C4-2B (cell line): ENCODE results near the gene PTPRN2.

Experiments used
- H3K27ac ChIP-seq: fragments of 450-650 bp; 2 replicates; pipeline ENCODE4 v1.5.1; 2017
- ZFX ChIP-seq: fragments of 450-650 bp; IDR thresholded peaks from 2 replicates; pipeline ENCODE4 v1.6.1; 2017
- TF ChIP-seq, protein P1 (sequence below): fragments of 450-650 bp; conservative IDR thresholded peaks from 2 replicates; pipeline ENCODE4 v1.5.1; 2017; ENCODE audit warnings: mild to moderate bottlenecking

Gene PTPRN2

DNA sequence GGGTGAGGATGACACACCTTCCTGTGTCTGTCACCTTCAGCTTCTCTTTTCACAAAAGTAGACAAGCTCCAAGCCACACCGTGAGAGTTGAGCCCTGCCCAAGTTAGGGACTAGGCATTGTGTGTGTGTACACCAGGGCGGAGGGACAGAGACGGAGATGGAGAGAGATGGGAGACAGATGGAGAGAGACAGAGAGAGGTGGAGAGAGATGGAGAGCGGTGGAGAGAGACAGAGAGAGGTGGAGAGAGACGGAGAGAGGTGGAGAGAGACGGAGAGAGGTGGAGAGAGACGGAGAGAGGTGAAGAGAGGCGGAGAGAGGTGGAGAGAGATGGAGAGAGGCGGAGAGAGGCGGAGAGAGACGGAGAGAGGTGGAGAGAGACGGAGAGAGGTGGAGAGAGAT is 1043.8 kb downstream of the PTPRN2 start:
- TF ChIP-seq, protein P1, sequence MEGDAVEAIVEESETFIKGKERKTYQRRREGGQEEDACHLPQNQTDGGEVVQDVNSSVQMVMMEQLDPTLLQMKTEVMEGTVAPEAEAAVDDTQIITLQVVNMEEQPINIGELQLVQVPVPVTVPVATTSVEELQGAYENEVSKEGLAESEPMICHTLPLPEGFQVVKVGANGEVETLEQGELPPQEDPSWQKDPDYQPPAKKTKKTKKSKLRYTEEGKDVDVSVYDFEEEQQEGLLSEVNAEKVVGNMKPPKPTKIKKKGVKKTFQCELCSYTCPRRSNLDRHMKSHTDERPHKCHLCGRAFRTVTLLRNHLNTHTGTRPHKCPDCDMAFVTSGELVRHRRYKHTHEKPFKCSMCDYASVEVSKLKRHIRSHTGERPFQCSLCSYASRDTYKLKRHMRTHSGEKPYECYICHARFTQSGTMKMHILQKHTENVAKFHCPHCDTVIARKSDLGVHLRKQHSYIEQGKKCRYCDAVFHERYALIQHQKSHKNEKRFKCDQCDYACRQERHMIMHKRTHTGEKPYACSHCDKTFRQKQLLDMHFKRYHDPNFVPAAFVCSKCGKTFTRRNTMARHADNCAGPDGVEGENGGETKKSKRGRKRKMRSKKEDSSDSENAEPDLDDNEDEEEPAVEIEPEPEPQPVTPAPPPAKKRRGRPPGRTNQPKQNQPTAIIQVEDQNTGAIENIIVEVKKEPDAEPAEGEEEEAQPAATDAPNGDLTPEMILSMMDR, result no peak
- TF ChIP-seq ZFX, result no peak

DNA sequence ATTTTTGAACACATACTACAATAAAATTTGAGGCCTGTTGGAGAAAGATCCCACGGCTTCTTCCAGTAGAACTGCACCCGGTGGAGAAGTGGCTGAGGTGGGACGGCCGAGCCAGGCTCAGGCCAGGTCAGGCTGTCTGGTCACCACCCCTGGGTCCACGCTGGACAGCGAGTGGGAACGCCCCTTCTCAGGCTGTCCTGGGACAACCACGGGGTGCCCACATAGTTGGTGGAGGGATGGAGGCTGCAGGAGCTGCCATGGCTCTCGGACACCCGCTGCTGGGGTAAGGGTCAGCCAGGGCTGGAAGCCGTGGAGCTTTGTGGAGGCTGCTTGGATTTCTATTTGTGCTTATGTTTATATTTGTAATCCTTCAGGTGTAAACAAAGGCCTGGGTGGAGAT is 1044.3 kb downstream of the PTPRN2 start:
- TF ChIP-seq, protein P1, result no peak
- no peak for TF ChIP-seq ZFX
- no peak overlapping the region for H3K27ac ChIP-seq

More for the DNA sequence above, 1043.8 kb downstream of the PTPRN2 start:
- no peak overlapping the region for H3K27ac ChIP-seq

DNA sequence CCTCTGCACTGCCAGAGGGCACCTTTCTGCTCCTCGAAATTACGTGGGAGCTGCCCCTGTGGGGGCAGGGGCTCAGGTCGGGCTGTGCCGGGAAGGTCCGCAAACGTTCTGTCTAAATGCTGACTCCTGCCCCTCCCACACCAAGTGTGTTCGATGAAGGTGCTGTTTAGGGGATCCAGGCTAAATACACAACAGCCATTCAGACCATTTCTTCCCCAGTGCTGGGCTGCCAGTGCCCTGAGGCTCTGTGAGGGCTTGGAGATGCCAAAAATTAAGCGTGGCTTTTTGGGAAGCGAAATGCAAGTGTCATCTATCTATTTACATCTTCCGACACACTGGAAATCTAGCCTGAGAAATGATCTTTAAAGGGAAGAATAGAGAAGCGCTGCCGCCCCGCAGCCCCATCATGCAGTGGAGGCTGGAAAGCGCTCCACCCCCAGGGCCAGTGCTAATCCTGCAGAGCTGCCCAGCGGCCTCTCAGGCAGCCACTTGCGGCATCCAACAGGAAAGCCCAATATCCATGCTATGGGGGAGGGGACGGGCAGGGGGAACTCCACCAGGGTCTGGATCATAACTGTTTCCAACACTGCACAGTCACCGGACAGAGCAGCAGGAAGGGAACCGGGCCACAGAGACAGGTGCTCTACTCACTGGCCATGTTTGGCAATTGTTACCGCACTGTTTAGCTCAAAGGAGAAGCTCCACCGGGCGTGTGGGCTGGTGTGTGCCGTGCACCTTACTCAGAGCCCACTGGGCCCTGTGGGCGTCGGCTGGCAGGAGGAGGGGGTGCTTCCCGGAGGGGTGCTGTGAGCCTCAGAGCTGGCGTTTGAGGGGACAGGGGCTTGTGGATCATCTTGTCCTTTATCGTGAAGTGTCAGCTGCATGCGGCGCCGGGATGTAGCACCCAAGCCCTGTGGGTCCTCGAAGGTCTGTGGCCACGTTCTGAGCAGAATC is 1045.3 kb downstream of the PTPRN2 start:
- no peak for TF ChIP-seq ZFX
- TF ChIP-seq, protein P1, result no peak
- H3K27ac ChIP-seq, result no peak overlapping the region

DNA sequence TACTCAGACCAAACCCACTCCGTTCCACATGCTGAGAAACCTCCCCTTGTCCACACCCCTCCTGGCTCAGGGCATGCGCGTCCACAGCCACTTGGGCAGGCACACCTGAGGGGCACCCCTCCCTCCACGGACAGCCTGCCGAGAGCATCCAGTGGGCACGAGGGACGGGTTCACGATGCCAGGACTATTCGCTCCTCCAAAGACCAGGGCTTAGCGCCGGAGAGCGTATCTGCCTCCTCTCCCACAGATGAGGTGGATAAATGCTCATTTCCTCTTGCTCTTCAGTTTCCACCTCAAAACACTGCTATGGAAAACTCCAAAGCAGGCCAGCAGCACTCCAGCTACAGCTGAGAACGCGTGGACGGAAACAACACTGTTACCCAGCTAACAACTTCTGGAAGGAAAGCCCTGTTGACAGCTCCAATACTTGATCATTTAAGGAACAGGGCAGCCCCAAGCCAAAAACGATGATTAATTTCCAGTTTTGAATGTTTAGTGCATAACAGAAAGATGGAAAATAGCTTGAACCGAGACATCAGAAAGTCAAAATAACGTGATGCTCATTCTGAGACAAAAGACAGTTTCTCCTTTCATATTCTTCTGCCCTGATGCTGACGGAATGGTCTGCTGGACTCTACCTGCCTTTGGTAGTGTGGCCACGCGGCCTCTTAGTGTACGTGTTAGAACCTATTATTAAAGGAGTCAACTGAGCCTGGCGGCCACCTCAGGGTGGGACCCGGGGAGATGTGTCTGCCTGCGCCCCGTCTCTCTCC is 1046.1 kb downstream of the PTPRN2 start:
- no peak overlapping the region for H3K27ac ChIP-seq
- TF ChIP-seq, protein P1, result no peak

DNA sequence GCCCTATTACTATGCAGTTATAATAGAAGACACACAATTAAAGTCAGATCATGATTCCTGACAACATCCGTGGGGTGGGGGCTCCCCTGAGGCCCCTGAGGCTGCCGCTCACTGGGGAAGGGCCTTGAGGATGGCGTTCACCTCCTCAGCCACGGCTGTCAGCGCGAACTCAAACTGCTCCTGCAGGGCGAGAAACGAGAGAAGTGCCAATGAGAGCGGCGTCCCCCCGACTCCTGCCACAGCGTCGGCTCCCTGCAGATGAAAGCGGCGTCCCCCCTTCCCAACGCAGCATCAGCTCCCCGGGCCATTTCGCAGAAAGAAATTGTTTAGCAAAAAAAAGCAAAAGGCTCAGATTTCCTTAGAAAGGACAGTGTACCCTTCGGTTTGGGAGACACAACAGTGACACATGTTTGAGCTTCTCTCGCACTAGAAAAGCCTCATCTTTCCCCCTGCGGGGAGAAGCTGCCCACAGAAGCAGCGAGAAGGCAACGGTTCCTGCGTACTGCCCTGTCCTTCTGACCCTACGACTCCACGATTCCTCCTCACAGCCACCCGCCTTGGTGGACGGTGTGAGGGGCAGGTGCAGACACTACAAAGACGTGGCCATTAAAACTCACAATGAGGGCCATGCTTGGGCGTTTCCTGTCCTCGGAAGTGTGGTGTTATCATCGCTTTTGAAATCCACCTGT is 1046.9 kb downstream of the PTPRN2 start:
- TF ChIP-seq, protein P1, result no peak
- no peak for TF ChIP-seq ZFX
- H3K27ac ChIP-seq, result no peak overlapping the region

DNA sequence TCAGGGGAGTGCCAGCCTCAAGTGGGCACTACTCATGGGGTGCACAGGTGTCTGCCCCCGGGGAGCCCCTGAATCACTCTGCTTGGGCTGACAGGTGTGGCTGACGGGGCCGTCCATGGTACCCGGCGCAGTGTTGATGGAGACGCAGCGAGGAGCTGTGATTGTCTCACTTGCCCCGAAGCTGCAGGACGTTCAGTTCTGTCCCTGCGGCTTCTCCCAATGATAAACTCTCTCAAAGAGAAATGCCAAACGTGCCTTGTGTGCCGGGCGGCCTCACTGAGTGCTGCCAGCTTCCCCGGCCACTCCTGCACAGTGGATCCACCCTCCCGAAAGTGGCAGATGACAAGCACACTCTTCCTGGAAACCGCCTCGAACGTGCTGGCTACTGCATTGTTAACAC is 1047.6 kb downstream of the PTPRN2 start:
- H3K27ac ChIP-seq, result no peak overlapping the region
- no peak for TF ChIP-seq ZFX
- TF ChIP-seq, protein P1, result no peak
